Karpas-422 (cell line): ENCODE results near the gene JAM3. TPM values are rescaled to one million over a fixed set of nuclear protein-coding genes. Genes with fewer than 3 reads are reported as not detected.
"Not testable (repeated sequence)": the region's sequence is repeated elsewhere in the genome, so short reads cannot be mapped to it uniquely, and the experiment has no call there.

Experiments used
- DNase-seq: peaks from one replicate; pipeline ENCODE4 v3.0.0-alpha.2; 2015
- H2AFZ ChIP-seq: fragments of 200-600 bp; sonication (generic); 2 replicates; pipeline ENCODE4 v1.6.1; 2014; ENCODE audit warnings: antibody characterized with exemption, low read length, mixed read lengths
- H3K27ac ChIP-seq: fragments of 200-600 bp; sonication (generic); 2 replicates; pipeline ENCODE4 v1.5.1; 2014; ENCODE audit warnings: mild to moderate bottlenecking, low read length, moderate library complexity
- H3K27me3 ChIP-seq: fragments of 200-600 bp; sonication (generic); 2 replicates; pipeline ENCODE4 v1.6.1; 2014; ENCODE audit warnings: low read length, mixed read lengths
- H3K36me3 ChIP-seq: fragments of 200-600 bp; sonication (generic); 2 replicates; pipeline ENCODE4 v1.6.1; 2014; ENCODE audit warnings: low read length, mixed read lengths; ENCODE audit not compliant: insufficient read depth
- H3K4me1 ChIP-seq: fragments of 200-600 bp; sonication (generic); 2 replicates; pipeline ENCODE4 v1.6.1; 2014; ENCODE audit warnings: mild to moderate bottlenecking, low read length, mixed read lengths
- H3K4me2 ChIP-seq: fragments of 200-600 bp; sonication (generic); 2 replicates; pipeline ENCODE4 v1.6.1; 2014; ENCODE audit warnings: low read length, low read depth, mild to moderate bottlenecking; ENCODE audit not compliant: poor library complexity, severe bottlenecking
- H3K4me3 ChIP-seq: fragments of 200-600 bp; sonication (generic); 2 replicates; pipeline ENCODE4 v1.5.1; 2014; ENCODE audit warnings: mild to moderate bottlenecking, antibody characterized with exemption, low read length, mixed read lengths
- H3K79me2 ChIP-seq: fragments of 200-600 bp; sonication (generic); 2 replicates; pipeline ENCODE4 v1.6.1; 2014; ENCODE audit warnings: mild to moderate bottlenecking, low read length, mixed read lengths
- H3K9ac ChIP-seq: fragments of 200-600 bp; sonication (generic); 2 replicates; pipeline ENCODE4 v1.6.0; 2014; ENCODE audit warnings: low read length
- H3K9me2 ChIP-seq: fragments of 200-600 bp; sonication (generic), shearing (Covaris generic); replicated peaks from 2 replicates; pipeline ENCODE4 v1.6.0; 2014; ENCODE audit warnings: mild to moderate bottlenecking, low read length, moderate library complexity; ENCODE audit not compliant: insufficient read depth
- H3K9me3 ChIP-seq: fragments of 300-700, 200-600 bp; sonication (generic); 2 replicates; pipeline ENCODE4 v1.6.1; 2014; ENCODE audit warnings: low read length, mixed read lengths
- H4K20me1 ChIP-seq: fragments of 200-600 bp; sonication (generic); 2 replicates; pipeline ENCODE4 v1.6.1; 2014; ENCODE audit warnings: mild to moderate bottlenecking, antibody characterized with exemption, low read length, low read depth; ENCODE audit not compliant: insufficient read depth
- total RNA-seq: library from RNA; depleted of rRNA; stranded (reverse); fragments of >200 nt; shearing (Covaris generic); gene quantifications from 2 replicates; pipeline ENCODE4 v1.2.3, GENCODE V29; 2014; ENCODE audit warnings: low replicate concordance

The JAM3 gene
- total RNA-seq, 1 experiment from 2014 or later = 4.8 TPM

GRCh38 chr11:134072844-134073243 lies 4.0 kb downstream of the JAM3 start:
- no peaks in the 10 kb centered on the region for H3K79me2 ChIP-seq
- no peak overlapping the region for H3K9ac ChIP-seq
- no peak overlapping the region for H3K4me3 ChIP-seq
- DNase-seq = no peak
- no peaks in the 10 kb centered on the region for H3K9me3 ChIP-seq
- no peaks in the 10 kb centered on the region for H3K36me3 ChIP-seq
- peaks cover 54% of the 10 kb centered on the region for H3K4me1 ChIP-seq
- H2AFZ ChIP-seq = no peak overlapping the region
- peak overlapping the region; percentile 29 for H3K4me2 ChIP-seq
- no peaks in the 10 kb centered on the region for H3K9me2 ChIP-seq
- H4K20me1 ChIP-seq = no peaks in the 10 kb centered on the region
- no peaks in the 10 kb centered on the region for H3K27me3 ChIP-seq
- no peak overlapping the region for H3K27ac ChIP-seq

GRCh38 chr11:134074346-134074745 lies 5.5 kb downstream of the JAM3 start:
- H3K79me2 ChIP-seq = no peaks in the 10 kb centered on the region
- no peak overlapping the region for H3K27ac ChIP-seq
- no peaks in the 10 kb centered on the region for H4K20me1 ChIP-seq
- H2AFZ ChIP-seq = no peak overlapping the region
- H3K27me3 ChIP-seq = no peaks in the 10 kb centered on the region
- H3K4me2 ChIP-seq = no peak overlapping the region
- no peak overlapping the region for H3K9ac ChIP-seq
- H3K9me2 ChIP-seq = no peaks in the 10 kb centered on the region
- no peaks in the 10 kb centered on the region for H3K36me3 ChIP-seq
- DNase-seq = no peak
- no peak overlapping the region for H3K4me3 ChIP-seq
- H3K4me1 ChIP-seq = peaks cover 41% of the 10 kb centered on the region
- H3K9me3 ChIP-seq = no peaks in the 10 kb centered on the region

- Histone ChIP-seq H3K9me3 (no peaks in the 10 kb centered on the region), H3K4me1 (peaks cover 37% of the 10 kb centered on the region), H3K4me2 (no peak overlapping the region), H2AFZ (no peak overlapping the region), H3K27me3 (no peaks in the 10 kb centered on the region), H4K20me1 (no peaks in the 10 kb centered on the region), H3K36me3 (no peaks in the 10 kb centered on the region), H3K79me2 (no peaks in the 10 kb centered on the region), H3K9me2 (no peaks in the 10 kb centered on the region), H3K4me3 (no peak overlapping the region), H3K9ac (no peak overlapping the region), H3K27ac (no peak overlapping the region)
- DNase-seq = no peak
Measured at GRCh38 chr11:134074766-134075165, 5.9 kb downstream of the JAM3 start.

- Histone ChIP-seq H2AFZ (no peak overlapping the region), H3K79me2 (no peaks in the 10 kb centered on the region), H3K9me3 (no peaks in the 10 kb centered on the region), H3K27ac (no peak overlapping the region), H3K9me2 (no peaks in the 10 kb centered on the region), H3K36me3 (no peaks in the 10 kb centered on the region), H3K9ac (no peak overlapping the region), H3K27me3 (no peaks in the 10 kb centered on the region), H3K4me3 (no peak overlapping the region), H3K4me2 (no peak overlapping the region), H3K4me1 (no peaks in the 10 kb centered on the region), H4K20me1 (no peaks in the 10 kb centered on the region)
- DNase-seq = no peak
Measured at GRCh38 chr11:134079317-134079716, 10.4 kb downstream of the JAM3 start.

GRCh38 chr11:134081258-134081657 lies 12.4 kb downstream of the JAM3 start:
- not testable (repeated sequence) for H3K27me3 ChIP-seq, H3K9ac ChIP-seq, H3K9me2 ChIP-seq, H3K4me1 ChIP-seq, H3K4me2 ChIP-seq, H2AFZ ChIP-seq, H3K79me2 ChIP-seq, DNase-seq, H3K36me3 ChIP-seq, H4K20me1 ChIP-seq, H3K27ac ChIP-seq, H3K9me3 ChIP-seq, H3K4me3 ChIP-seq

GRCh38 chr11:134082990-134083389 lies 14.1 kb downstream of the JAM3 start:
- DNase-seq = no peak
- no peaks in the 10 kb centered on the region for H4K20me1 ChIP-seq
- no peak overlapping the region for H2AFZ ChIP-seq
- no peaks in the 10 kb centered on the region for H3K4me1 ChIP-seq
- H3K4me2 ChIP-seq = no peak overlapping the region
- H3K9me3 ChIP-seq = no peaks in the 10 kb centered on the region
- H3K36me3 ChIP-seq = no peaks in the 10 kb centered on the region
- no peaks in the 10 kb centered on the region for H3K27me3 ChIP-seq
- H3K27ac ChIP-seq = no peak overlapping the region
- H3K9me2 ChIP-seq = no peaks in the 10 kb centered on the region
- no peak overlapping the region for H3K4me3 ChIP-seq
- no peak overlapping the region for H3K9ac ChIP-seq
- no peaks in the 10 kb centered on the region for H3K79me2 ChIP-seq

- no peaks in the 10 kb centered on the region for H3K27me3 ChIP-seq
- no peak overlapping the region for H3K9ac ChIP-seq
- no peak for DNase-seq
- H3K27ac ChIP-seq = no peak overlapping the region
- no peaks in the 10 kb centered on the region for H3K4me1 ChIP-seq
- H2AFZ ChIP-seq = no peak overlapping the region
- H3K4me3 ChIP-seq = no peak overlapping the region
- no peaks in the 10 kb centered on the region for H3K79me2 ChIP-seq
- H3K36me3 ChIP-seq = no peaks in the 10 kb centered on the region
- H3K9me3 ChIP-seq = no peaks in the 10 kb centered on the region
- no peaks in the 10 kb centered on the region for H3K9me2 ChIP-seq
- H4K20me1 ChIP-seq = no peaks in the 10 kb centered on the region
- H3K4me2 ChIP-seq = no peak overlapping the region
Measured at GRCh38 chr11:134086376-134086775, 17.5 kb downstream of the JAM3 start.

- H2AFZ ChIP-seq, H4K20me1 ChIP-seq, H3K27me3 ChIP-seq, H3K36me3 ChIP-seq, H3K4me1 ChIP-seq, H3K9ac ChIP-seq, H3K27ac ChIP-seq, H3K79me2 ChIP-seq, H3K9me2 ChIP-seq, H3K4me2 ChIP-seq, H3K4me3 ChIP-seq, H3K9me3 ChIP-seq, DNase-seq: not testable (repeated sequence)
Measured at GRCh38 chr11:134092006-134092405, 23.1 kb downstream of the JAM3 start.

- H3K4me1 ChIP-seq = peaks cover 11% of the 10 kb centered on the region
- no peaks in the 10 kb centered on the region for H3K9me2 ChIP-seq
- H3K79me2 ChIP-seq = no peaks in the 10 kb centered on the region
- no peak overlapping the region for H3K4me2 ChIP-seq
- H3K9ac ChIP-seq = no peak overlapping the region
- no peak overlapping the region for H3K27ac ChIP-seq
- no peak overlapping the region for H3K4me3 ChIP-seq
- H3K36me3 ChIP-seq = no peaks in the 10 kb centered on the region
- no peaks in the 10 kb centered on the region for H3K9me3 ChIP-seq
- DNase-seq = no peak
- H4K20me1 ChIP-seq = no peaks in the 10 kb centered on the region
- no peaks in the 10 kb centered on the region for H3K27me3 ChIP-seq
- no peak overlapping the region for H2AFZ ChIP-seq
Measured at GRCh38 chr11:134097166-134097565, 28.3 kb downstream of the JAM3 start.
